ENCODE data around the gene BSDC1. TPM values are rescaled to one million over a fixed set of nuclear protein-coding genes. Genes with fewer than 3 reads are reported as not detected.

Gene BSDC1
- total and polyA plus RNA-seq, 2 of the 13 experiments (the other 11 are each of a cell fraction or from before 2014, with no cell fraction given), result 40.3 to 64.2 TPM

DNA sequence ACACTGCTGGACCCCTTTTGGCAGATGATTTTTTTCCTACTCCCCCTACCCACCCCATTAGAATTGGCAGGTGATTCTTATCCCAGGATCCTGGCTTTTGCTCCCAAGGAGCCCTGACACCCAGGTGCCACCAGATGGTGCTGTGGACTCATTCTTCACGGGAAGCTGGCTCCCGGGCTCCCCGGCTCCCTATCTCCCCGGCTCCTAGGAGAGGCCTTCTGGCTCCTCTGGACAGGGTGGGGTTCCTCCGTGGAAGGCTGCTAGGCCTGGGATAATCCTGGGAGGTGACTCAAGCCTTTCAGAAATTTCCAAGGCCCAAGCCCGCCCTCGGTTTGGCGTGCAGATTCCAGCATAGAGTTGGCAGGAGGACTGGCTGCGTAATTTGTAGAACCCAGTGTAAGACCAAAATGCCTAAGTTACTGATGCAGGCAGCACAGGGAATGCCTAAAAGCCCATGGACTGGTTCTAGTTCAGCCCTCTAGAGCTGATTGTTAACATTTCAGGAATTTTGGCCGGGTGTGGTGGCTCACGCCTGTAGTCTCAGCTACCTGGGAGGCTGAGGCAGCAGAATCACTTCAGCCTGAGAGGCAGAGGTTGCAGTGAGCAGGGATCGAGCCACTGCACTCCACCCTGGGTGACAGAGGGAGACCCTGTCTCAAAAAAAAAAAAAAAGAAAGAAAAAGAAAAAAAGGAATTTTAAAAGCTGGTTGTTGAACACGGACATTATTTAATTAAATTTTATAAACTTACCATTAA is 6.8 kb upstream of the BSDC1 start (continued):
- TF ChIP-seq, protein P1, sequence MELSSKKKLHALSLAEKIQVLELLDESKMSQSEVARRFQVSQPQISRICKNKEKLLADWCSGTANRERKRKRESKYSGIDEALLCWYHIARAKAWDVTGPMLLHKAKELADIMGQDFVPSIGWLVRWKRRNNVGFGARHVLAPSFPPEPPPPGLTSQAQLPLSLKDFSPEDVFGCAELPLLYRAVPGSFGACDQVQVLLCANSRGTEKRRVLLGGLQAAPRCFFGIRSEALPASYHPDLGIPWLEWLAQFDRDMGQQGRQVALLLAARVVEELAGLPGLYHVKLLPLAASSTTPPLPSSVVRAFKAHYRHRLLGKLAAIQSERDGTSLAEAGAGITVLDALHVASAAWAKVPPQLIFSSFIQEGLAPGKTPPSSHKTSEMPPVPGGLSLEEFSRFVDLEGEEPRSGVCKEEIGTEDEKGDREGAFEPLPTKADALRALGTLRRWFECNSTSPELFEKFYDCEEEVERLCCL (CRISPR knock-in tag; IDR thresholded peaks at IDR 0.05; ENCODE audit: borderline replicate concordance), result no peak
- TF ChIP-seq NR2F6 (IDR thresholded peaks at IDR 0.05) (no peak), NR2F6 (CRISPR knock-in tag; IDR thresholded peaks at IDR 0.05) (no peak), TAF15 (IDR thresholded peaks at IDR 0.05; ENCODE audit: low read depth, low read length, poor library complexity, severe bottlenecking) (no peak), KLF11 (CRISPR knock-in tag; IDR thresholded peaks at IDR 0.05) (no peak), NFIB (CRISPR knock-in tag; IDR thresholded peaks at IDR 0.05; ENCODE audit: borderline replicate concordance) (no peak), TARDBP (CRISPR knock-in tag; IDR thresholded peaks at IDR 0.05) (peak; percentile 49; the same call in 1 of the 2 replicates), PHF20 (CRISPR knock-in tag; IDR thresholded peaks at IDR 0.05) (no peak), SAFB2 (CRISPR knock-in tag; IDR thresholded peaks at IDR 0.05; ENCODE audit: borderline replicate concordance, low read depth) (no peak), GATAD1 (CRISPR knock-in tag; IDR thresholded peaks at IDR 0.05) (no peak), NCOA1 (CRISPR knock-in tag; IDR thresholded peaks at IDR 0.05) (no peak), ZNF138 (CRISPR knock-in tag; IDR thresholded peaks at IDR 0.05; ENCODE audit: low read depth) (no peak), GATAD2A (CRISPR knock-in tag; IDR thresholded peaks at IDR 0.05) (0 out of 2 replicates have a peak, but pooled peaks have one; percentile 29), ZNF773 (CRISPR knock-in tag; IDR thresholded peaks at IDR 0.05; ENCODE audit: borderline replicate concordance) (no peak), RORA (CRISPR knock-in tag; IDR thresholded peaks at IDR 0.05) (no peak), JARID2 (CRISPR knock-in tag; IDR thresholded peaks at IDR 0.05; ENCODE audit: insufficient replicate concordance) (no peak), NFE2L1 (CRISPR knock-in tag; IDR thresholded peaks at IDR 0.05; ENCODE audit: borderline replicate concordance) (no peak), ZNF816 (CRISPR knock-in tag; IDR thresholded peaks at IDR 0.05; ENCODE audit: borderline replicate concordance) (no peak), ZNF703 (CRISPR knock-in tag; IDR thresholded peaks at IDR 0.05; ENCODE audit: borderline replicate concordance) (no peak)
- TF ChIP-seq, protein P2, sequence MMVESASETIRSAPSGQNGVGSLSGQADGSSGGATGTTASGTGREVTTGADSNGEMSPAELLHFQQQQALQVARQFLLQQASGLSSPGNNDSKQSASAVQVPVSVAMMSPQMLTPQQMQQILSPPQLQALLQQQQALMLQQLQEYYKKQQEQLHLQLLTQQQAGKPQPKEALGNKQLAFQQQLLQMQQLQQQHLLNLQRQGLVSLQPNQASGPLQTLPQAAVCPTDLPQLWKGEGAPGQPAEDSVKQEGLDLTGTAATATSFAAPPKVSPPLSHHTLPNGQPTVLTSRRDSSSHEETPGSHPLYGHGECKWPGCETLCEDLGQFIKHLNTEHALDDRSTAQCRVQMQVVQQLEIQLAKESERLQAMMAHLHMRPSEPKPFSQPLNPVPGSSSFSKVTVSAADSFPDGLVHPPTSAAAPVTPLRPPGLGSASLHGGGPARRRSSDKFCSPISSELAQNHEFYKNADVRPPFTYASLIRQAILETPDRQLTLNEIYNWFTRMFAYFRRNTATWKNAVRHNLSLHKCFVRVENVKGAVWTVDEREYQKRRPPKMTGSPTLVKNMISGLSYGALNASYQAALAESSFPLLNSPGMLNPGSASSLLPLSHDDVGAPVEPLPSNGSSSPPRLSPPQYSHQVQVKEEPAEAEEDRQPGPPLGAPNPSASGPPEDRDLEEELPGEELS (CRISPR knock-in tag; IDR thresholded peaks at IDR 0.05), result no peak
- TF ChIP-seq, protein P3, sequence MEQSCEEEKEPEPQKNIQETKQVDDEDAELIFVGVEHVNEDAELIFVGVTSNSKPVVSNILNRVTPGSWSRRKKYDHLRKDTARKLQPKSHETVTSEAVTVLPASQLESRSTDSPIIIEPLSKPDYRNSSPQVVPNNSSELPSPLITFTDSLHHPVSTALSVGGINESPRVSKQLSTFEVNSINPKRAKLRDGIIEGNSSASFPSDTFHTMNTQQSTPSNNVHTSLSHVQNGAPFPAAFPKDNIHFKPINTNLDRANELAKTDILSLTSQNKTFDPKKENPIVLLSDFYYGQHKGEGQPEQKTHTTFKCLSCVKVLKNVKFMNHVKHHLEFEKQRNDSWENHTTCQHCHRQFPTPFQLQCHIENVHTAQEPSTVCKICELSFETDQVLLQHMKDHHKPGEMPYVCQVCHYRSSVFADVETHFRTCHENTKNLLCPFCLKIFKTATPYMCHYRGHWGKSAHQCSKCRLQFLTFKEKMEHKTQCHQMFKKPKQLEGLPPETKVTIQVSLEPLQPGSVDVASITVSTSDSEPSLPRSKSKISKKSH (CRISPR knock-in tag; IDR thresholded peaks at IDR 0.05; ENCODE audit: borderline replicate concordance), result 0 out of 2 replicates have a peak, but pooled peaks have one; percentile 31
- TF ChIP-seq, protein P4, sequence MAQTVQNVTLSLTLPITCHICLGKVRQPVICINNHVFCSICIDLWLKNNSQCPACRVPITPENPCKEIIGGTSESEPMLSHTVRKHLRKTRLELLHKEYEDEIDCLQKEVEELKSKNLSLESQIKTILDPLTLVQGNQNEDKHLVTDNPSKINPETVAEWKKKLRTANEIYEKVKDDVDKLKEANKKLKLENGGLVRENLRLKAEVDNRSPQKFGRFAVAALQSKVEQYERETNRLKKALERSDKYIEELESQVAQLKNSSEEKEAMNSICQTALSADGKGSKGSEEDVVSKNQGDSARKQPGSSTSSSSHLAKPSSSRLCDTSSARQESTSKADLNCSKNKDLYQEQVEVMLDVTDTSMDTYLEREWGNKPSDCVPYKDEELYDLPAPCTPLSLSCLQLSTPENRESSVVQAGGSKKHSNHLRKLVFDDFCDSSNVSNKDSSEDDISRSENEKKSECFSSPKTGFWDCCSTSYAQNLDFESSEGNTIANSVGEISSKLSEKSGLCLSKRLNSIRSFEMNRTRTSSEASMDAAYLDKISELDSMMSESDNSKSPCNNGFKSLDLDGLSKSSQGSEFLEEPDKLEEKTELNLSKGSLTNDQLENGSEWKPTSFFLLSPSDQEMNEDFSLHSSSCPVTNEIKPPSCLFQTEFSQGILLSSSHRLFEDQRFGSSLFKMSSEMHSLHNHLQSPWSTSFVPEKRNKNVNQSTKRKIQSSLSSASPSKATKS (CRISPR knock-in tag; IDR thresholded peaks at IDR 0.05), result no peak
- TF ChIP-seq, protein P5, sequence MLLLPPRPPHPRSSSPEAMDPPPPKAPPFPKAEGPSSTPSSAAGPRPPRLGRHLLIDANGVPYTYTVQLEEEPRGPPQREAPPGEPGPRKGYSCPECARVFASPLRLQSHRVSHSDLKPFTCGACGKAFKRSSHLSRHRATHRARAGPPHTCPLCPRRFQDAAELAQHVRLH (CRISPR knock-in tag; IDR thresholded peaks at IDR 0.05; ENCODE audit: borderline replicate concordance, low read depth), result peak; percentile 55; the same call in 1 of the 2 replicates

All from HepG2 (cell line).